ENCODE measurements around the gene WWC2.

Gene WWC2

DNA sequence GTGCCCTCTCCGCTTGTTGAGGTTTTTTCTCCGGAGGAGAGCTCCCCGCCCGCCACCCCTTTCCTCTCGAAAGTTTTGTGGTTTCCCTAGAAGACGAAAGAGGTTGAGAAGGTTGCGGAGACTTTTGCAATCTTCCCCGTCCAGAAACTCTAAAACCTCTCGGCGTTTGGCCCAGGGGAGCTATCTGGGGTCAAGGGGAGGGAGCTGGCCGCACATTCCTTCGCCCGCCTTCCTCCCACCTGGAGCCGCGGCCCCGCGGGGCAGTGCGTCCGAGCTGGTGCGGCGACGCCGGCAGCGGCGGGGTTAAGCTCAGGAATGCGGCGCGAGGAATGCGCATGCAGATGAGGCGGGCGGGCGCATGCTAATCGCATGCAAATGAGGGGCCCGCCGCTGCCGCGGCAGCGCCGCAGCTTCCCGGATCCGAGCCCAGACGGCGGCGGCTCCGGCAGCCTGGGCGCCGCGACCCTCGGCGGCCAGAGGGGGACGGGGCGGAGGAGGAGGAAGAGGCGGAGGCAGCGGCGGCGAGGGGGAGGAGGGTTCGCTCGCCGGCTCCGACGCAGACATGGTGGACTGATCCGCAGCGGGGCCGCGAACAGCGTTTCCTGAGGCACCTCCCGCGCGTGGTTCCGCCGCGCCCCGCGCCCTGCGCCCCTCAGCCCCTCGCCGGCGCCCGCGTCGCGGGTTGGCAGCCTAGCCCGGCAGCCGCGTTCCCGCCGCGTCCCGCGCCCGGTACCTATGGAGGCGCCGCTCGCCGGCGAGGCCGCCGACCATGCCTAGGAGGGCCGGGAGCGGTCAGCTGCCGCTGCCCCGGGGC lies at the start of gene WWC2 (continued):
- TF ChIP-seq ZNF341 (tag by site-specific recombination; IDR thresholded peaks at IDR 0.05; ENCODE audit: low read depth): peak; percentile 32; the same call in 1 of the 2 replicates
- peak; percentile 44; the same call in 1 of the 2 replicates for TF ChIP-seq ZNF335 (tag by site-specific recombination; conservative IDR thresholded peaks at IDR 0.05)
- TF ChIP-seq, protein P1, sequence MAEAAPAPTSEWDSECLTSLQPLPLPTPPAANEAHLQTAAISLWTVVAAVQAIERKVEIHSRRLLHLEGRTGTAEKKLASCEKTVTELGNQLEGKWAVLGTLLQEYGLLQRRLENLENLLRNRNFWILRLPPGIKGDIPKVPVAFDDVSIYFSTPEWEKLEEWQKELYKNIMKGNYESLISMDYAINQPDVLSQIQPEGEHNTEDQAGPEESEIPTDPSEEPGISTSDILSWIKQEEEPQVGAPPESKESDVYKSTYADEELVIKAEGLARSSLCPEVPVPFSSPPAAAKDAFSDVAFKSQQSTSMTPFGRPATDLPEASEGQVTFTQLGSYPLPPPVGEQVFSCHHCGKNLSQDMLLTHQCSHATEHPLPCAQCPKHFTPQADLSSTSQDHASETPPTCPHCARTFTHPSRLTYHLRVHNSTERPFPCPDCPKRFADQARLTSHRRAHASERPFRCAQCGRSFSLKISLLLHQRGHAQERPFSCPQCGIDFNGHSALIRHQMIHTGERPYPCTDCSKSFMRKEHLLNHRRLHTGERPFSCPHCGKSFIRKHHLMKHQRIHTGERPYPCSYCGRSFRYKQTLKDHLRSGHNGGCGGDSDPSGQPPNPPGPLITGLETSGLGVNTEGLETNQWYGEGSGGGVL (tag by site-specific recombination; IDR thresholded peaks at IDR 0.05): peak; percentile 81
- TF ChIP-seq ZBTB49 (tag by site-specific recombination; IDR thresholded peaks at IDR 0.05; ENCODE audit: low read depth): no peak
- peak; percentile 55 for TF ChIP-seq SP7 (tag by site-specific recombination; IDR thresholded peaks at IDR 0.05)
- no peak for TF ChIP-seq KLF1 (tag by site-specific recombination; IDR thresholded peaks at IDR 0.05)
- TF ChIP-seq BCL11A (tag by site-specific recombination; IDR thresholded peaks at IDR 0.05; ENCODE audit: low read depth): 0 out of 2 replicates have a peak, but pooled peaks have one; percentile 45
- TF ChIP-seq, protein P2, sequence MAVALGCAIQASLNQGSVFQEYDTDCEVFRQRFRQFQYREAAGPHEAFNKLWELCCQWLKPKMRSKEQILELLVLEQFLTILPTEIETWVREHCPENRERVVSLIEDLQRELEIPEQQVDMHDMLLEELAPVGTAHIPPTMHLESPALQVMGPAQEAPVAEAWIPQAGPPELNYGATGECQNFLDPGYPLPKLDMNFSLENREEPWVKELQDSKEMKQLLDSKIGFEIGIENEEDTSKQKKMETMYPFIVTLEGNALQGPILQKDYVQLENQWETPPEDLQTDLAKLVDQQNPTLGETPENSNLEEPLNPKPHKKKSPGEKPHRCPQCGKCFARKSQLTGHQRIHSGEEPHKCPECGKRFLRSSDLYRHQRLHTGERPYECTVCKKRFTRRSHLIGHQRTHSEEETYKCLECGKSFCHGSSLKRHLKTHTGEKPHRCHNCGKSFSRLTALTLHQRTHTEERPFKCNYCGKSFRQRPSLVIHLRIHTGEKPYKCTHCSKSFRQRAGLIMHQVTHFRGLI (tag by site-specific recombination; IDR thresholded peaks at IDR 0.05): peak; percentile 40; the same call in 1 of the 2 replicates
- TF ChIP-seq HOXA7 (CRISPR knock-in tag; IDR thresholded peaks at IDR 0.05; ENCODE audit: borderline replicate concordance): no peak
- peak; percentile 28; the same call in 1 of the 2 replicates for TF ChIP-seq ZBTB20 (tag by site-specific recombination; IDR thresholded peaks at IDR 0.05)
- TF ChIP-seq, protein P3, sequence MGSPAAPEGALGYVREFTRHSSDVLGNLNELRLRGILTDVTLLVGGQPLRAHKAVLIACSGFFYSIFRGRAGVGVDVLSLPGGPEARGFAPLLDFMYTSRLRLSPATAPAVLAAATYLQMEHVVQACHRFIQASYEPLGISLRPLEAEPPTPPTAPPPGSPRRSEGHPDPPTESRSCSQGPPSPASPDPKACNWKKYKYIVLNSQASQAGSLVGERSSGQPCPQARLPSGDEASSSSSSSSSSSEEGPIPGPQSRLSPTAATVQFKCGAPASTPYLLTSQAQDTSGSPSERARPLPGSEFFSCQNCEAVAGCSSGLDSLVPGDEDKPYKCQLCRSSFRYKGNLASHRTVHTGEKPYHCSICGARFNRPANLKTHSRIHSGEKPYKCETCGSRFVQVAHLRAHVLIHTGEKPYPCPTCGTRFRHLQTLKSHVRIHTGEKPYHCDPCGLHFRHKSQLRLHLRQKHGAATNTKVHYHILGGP (tag by site-specific recombination; IDR thresholded peaks at IDR 0.05): peak; percentile 22; the same call in 1 of the 2 replicates
- TF ChIP-seq ZNF473 (tag by site-specific recombination; IDR thresholded peaks at IDR 0.05): no peak
- TF ChIP-seq, protein P4, sequence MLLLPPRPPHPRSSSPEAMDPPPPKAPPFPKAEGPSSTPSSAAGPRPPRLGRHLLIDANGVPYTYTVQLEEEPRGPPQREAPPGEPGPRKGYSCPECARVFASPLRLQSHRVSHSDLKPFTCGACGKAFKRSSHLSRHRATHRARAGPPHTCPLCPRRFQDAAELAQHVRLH (tag by site-specific recombination; IDR thresholded peaks at IDR 0.05): no peak
- peak; percentile 65 for TF ChIP-seq PRDM1 (tag by site-specific recombination; IDR thresholded peaks at IDR 0.05)
- TF ChIP-seq FEZF1 (tag by site-specific recombination; IDR thresholded peaks at IDR 0.05): no peak
- TF ChIP-seq ZNF629 (tag by site-specific recombination; IDR thresholded peaks at IDR 0.05): peak; percentile 43; the same call in 1 of the 2 replicates
- TF ChIP-seq ZNF585B (tag by site-specific recombination; IDR thresholded peaks at IDR 0.05): no peak
- TF ChIP-seq ZBTB8A (tag by site-specific recombination; IDR thresholded peaks at IDR 0.05): peak; percentile 92
- no peak for TF ChIP-seq ZNF518A (tag by site-specific recombination; conservative IDR thresholded peaks at IDR 0.05; ENCODE audit: low read depth)
- no peak for TF ChIP-seq ZNF658 (tag by site-specific recombination; IDR thresholded peaks at IDR 0.05)
- TF ChIP-seq PRDM10 (tag by site-specific recombination; IDR thresholded peaks at IDR 0.05): peak; percentile 82
